Neural progenitor cell (in vitro differentiated cells): ENCODE data around the gene MACROD2.

Source experiments
- CTCF ChIP-seq: fragments of 200-600 bp; sonication (generic); IDR thresholded peaks from 2 replicates; pipeline ENCODE4 v1.5.1; 2017; ENCODE audit warnings: antibody characterized with exemption, mild to moderate bottlenecking
- EZH2 ChIP-seq: fragments of 200-600 bp; sonication (generic); IDR thresholded peaks from 2 replicates; pipeline ENCODE4 v1.6.1; 2017; ENCODE audit warnings: antibody characterized with exemption, mild to moderate bottlenecking, moderate library complexity
- EZH2phosphoT487 ChIP-seq: fragments of 200-600 bp; sonication (generic); IDR thresholded peaks from 2 replicates; pipeline ENCODE4 v1.6.1; 2017; ENCODE audit warnings: antibody characterized with exemption

DNA sequence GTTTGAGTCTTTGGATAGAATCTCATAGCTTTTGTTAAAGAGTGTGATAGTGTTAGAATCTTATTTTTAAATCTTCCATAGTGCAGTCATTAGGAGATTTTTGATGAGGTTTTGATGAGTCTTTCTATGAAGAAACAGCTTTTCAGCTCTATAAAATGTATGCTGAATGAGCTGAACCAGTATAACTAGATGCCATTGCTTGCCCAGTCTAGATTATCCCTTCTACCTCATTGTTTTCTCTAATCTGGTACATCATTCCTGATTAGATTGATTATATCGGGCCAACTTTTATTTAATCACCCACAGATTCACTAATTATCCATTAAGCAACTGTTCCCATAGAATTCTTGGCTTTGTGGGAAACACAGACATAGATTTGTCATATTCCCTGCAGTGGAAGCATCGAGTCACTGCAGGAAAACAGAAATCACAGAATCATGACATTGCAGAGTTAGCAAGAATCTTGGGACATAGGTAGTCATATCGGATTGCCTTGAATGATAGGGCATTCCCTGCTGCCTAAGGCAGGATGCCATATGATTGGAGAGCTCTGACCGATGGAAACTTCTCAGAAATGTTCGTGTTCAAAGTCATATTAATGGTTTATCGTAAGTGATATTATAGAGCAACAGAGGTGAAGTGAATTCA is 1224.8 kb downstream of the MACROD2 start:
- TF ChIP-seq EZH2: no peak
- TF ChIP-seq CTCF: no peak
- no peak for TF ChIP-seq EZH2phosphoT487
